HepG2 (cell line): ENCODE results near the gene SPSB1. TPM values are rescaled to one million over a fixed set of nuclear protein-coding genes. Genes with fewer than 3 reads are reported as not detected.

Source experiments
- DNMT1 ChIP-seq: sonication (generic); formaldehyde crosslinking; IDR thresholded peaks from 2 replicates; pipeline ENCODE4 v1.5.1; 2020; ENCODE audit warnings: mild to moderate bottlenecking, missing genetic modification reagents
- EED ChIP-seq: sonication (generic); formaldehyde crosslinking; IDR thresholded peaks from 2 replicates; pipeline ENCODE4 v1.5.0; 2020; ENCODE audit warnings: mild to moderate bottlenecking, missing genetic modification reagents
- HMG20A ChIP-seq: IDR thresholded peaks from 2 replicates; pipeline ENCODE4 v1.6.1; 2016; ENCODE audit warnings: borderline replicate concordance
- HNRNPL ChIP-seq: fragments of 200-400 bp; formaldehyde crosslinking; IDR thresholded peaks from 2 replicates; pipeline ENCODE4 v1.6.1; 2017; ENCODE audit warnings: mild to moderate bottlenecking, low read depth, low read length
- KLF13 ChIP-seq: sonication (generic); formaldehyde crosslinking; IDR thresholded peaks from 2 replicates; pipeline ENCODE4 v1.4.0; 2020; ENCODE audit warnings: mild to moderate bottlenecking, missing genetic modification reagents
- MED8 ChIP-seq: sonication (generic); formaldehyde crosslinking; IDR thresholded peaks from 2 replicates; pipeline ENCODE4 v1.8.1; 2023; ENCODE audit warnings: mild to moderate bottlenecking, missing genetic modification reagents; ENCODE audit not compliant: insufficient replicate concordance
- NR2F2 ChIP-seq: IDR thresholded peaks from 2 replicates; pipeline ENCODE4 v1.6.1; 2012; ENCODE audit warnings: low read depth, inconsistent platforms, borderline replicate concordance
- POGZ ChIP-seq: sonication (generic); formaldehyde crosslinking; IDR thresholded peaks from 2 replicates; pipeline ENCODE4 v1.4.0; 2020; ENCODE audit warnings: mild to moderate bottlenecking, missing genetic modification reagents
- PRDM15 ChIP-seq: sonication (generic); formaldehyde crosslinking; IDR thresholded peaks from 2 replicates; pipeline ENCODE4 v1.4.0; 2020; ENCODE audit warnings: missing genetic modification reagents
- RFX5 ChIP-seq: IDR thresholded peaks from 2 replicates; pipeline ENCODE4 v1.6.1; 2011; ENCODE audit warnings: low read depth, low read length, improper control_type of control experiment
- SMARCC2 ChIP-seq: fragments of 450-650 bp; IDR thresholded peaks from 2 replicates; pipeline ENCODE4 v1.6.1; 2017; ENCODE audit warnings: antibody characterized with exemption, mild to moderate bottlenecking
- SRSF9 ChIP-seq: fragments of 200-400 bp; formaldehyde crosslinking; IDR thresholded peaks from 2 replicates; pipeline ENCODE4 v1.6.1; 2018; ENCODE audit warnings: borderline replicate concordance, mild to moderate bottlenecking, low read depth, low read length; ENCODE audit not compliant: insufficient read depth, poor library complexity, severe bottlenecking
- ZFP91 ChIP-seq: sonication (generic); formaldehyde crosslinking; IDR thresholded peaks from 2 replicates; pipeline ENCODE4 v1.9.0; 2022; ENCODE audit warnings: missing genetic modification reagents, mild to moderate bottlenecking, borderline replicate concordance
- ZHX2 ChIP-seq, 2 experiments: sonication (generic) in 1 of 2; formaldehyde crosslinking in 1 of 2; IDR thresholded peaks; 2 replicates each; pipeline versions ENCODE4 v1.6.1 to v1.9.0; 2014 to 2022; ENCODE audit warnings: antibody characterized with exemption in 1 of 2, borderline replicate concordance in 1 of 2, inconsistent platforms in 1 of 2, low read depth in 1 of 2, missing genetic modification reagents in 1 of 2
- ZNF234 ChIP-seq: sonication (generic); formaldehyde crosslinking; conservative IDR thresholded peaks from 2 replicates; pipeline ENCODE4 v1.5.1; 2020; ENCODE audit warnings: mild to moderate bottlenecking, missing genetic modification reagents
- ZNF24 ChIP-seq: fragments of 450-650 bp; IDR thresholded peaks from 2 replicates; pipeline ENCODE4 v1.6.1; 2017; ENCODE audit warnings: antibody characterized with exemption, mild to moderate bottlenecking
- ZNF652 ChIP-seq: IDR thresholded peaks from 2 replicates; pipeline ENCODE4 v1.6.1; 2016; ENCODE audit warnings: low read depth, borderline replicate concordance
- ZNF780A ChIP-seq: sonication (generic); formaldehyde crosslinking; IDR thresholded peaks from 2 replicates; pipeline ENCODE4 v1.8.0; 2022; ENCODE audit warnings: mild to moderate bottlenecking, missing genetic modification reagents, moderate library complexity
- polyA plus RNA-seq, 8 experiments: library from polyadenylated mRNA; depleted of rRNA in 3 of 8; stranded (reverse) in 7 of 8; unstranded in 1 of 8; fragments of >200 nt; fragmentation: Illumina TruSeq in 4 of 8; extraction: Trizol in 4 of 8; gene quantifications; 2 replicates each; pipeline versions ENCODE4 v1.2.1 to v1.2.3, GENCODE V29; 2011 to 2016; ENCODE audit warnings: low read depth in 4 of 8, missing spikeins in 1 of 8, mixed read lengths in 1 of 8; ENCODE audit not compliant: insufficient read depth in 1 of 8
- total RNA-seq, 5 experiments: library from RNA; depleted of rRNA; stranded (reverse); fragments of >200 nt; fragmentation: Illumina TruSeq; extraction: Trizol; gene quantifications; 2 replicates each; pipeline ENCODE4 v1.2.3, GENCODE V29; 2016; ENCODE audit warnings: low read depth in 1 of 5

The SPSB1 gene
- total and polyA plus RNA-seq, 2 of the 13 experiments (the other 11 are each of a cell fraction or from before 2014, with no cell fraction given), result 5.0 to 8.0 TPM

GRCh38 chr1:9280015-9280860 is 12.5 kb upstream of the SPSB1 start (continued):
- TF ChIP-seq ZHX2 (IDR thresholded peaks at IDR 0.05; ENCODE audit: low read depth), result no peak
- TF ChIP-seq ZHX2 (CRISPR knock-in tag; IDR thresholded peaks at IDR 0.05; ENCODE audit: borderline replicate concordance), result no peak
- TF ChIP-seq RFX5, result no peak
- no peak for TF ChIP-seq ZNF780A (CRISPR knock-in tag)
- no peak for TF ChIP-seq SRSF9
- TF ChIP-seq POGZ (CRISPR knock-in tag), result no peak
- no peak for TF ChIP-seq DNMT1
- TF ChIP-seq ZNF234 (CRISPR knock-in tag), result no peak
- no peak for TF ChIP-seq EED (CRISPR knock-in tag)
- TF ChIP-seq HMG20A, result no peak
- 0 out of 2 replicates have a peak, but pooled peaks have one; percentile 70 for TF ChIP-seq ZNF24
- TF ChIP-seq HNRNPL, result peak; percentile 76
- no peak for TF ChIP-seq MED8 (CRISPR knock-in tag)
- no peak for TF ChIP-seq KLF13 (CRISPR knock-in tag)
- no peak for TF ChIP-seq PRDM15 (CRISPR knock-in tag)
- no peak for TF ChIP-seq ZFP91 (CRISPR knock-in tag)
- TF ChIP-seq NR2F2, result no peak
- no peak for TF ChIP-seq ZNF652 (CRISPR knock-in tag)
- TF ChIP-seq SMARCC2, result no peak
